H7 (cell line): ENCODE data around the gene SLC12A7. TPM values are rescaled to one million over a fixed set of nuclear protein-coding genes. Genes with fewer than 3 reads are reported as not detected.
"Not testable (repeated sequence)": the region's sequence is repeated elsewhere in the genome, so short reads cannot be mapped to it uniquely, and the experiment has no call there.

Source experiments
- DNase-seq: peaks from one replicate; pipeline ENCODE4 v3.0.0; 2012
- H3K27me3 ChIP-seq: 2 replicates; pipeline ENCODE4 v1.6.0; 2011; ENCODE audit warnings: mild to moderate bottlenecking, low read length; ENCODE audit not compliant: control insufficient read depth, insufficient read depth
- H3K36me3 ChIP-seq: replicated peaks from 2 replicates; pipeline ENCODE4 v1.5.1; 2011; ENCODE audit warnings: low read length; ENCODE audit not compliant: control insufficient read depth, insufficient read depth
- H3K4me3 ChIP-seq: 2 replicates; pipeline ENCODE4 v1.5.1; 2011; ENCODE audit warnings: low read depth, mild to moderate bottlenecking, control low read depth, low read length, moderate library complexity; ENCODE audit not compliant: insufficient read depth
- total RNA-seq: library from RNA; depleted of rRNA; stranded (reverse); fragments of >200 nt; shearing (Covaris generic); gene quantifications from 2 replicates; pipeline ENCODE4 v1.2.3, GENCODE V29; 2014

The SLC12A7 gene
- total RNA-seq, 1 experiment from 2014 or later: 19.8 TPM

DNA sequence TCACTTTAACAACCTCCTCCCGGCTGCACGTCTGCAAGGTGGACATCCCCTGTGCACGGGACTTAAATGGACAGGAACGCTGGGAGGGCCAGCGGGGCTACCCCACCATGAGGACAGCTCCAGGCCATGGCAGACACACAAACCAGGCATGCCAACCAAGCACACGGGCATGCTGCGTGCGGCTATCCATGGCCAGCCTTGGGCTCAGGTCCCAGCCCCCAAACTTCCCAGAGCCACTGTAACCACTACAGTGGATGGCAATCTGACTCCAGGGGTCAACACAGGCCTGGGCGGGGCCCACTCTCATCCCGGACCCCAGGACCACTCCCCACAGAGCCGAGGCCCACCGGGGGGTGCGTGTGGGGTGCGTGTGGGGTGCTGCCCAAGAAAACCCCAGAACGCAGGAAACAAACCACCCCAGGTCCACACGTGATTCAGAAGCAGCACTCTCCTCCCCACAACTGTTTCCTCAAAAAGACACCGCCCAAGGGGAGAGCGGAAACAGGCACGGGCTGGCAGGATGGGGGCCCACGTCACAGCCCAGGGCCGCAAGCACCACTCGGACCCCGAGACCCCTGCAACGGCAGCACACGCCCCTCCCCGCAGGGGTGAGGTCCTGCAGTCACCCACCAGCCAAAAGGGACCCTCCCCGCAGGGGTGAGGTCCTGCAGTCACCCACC, 7.4 kb downstream of the SLC12A7 start:
- Histone ChIP-seq H3K36me3 (no peaks in the 10 kb centered on the region), H3K27me3 (no peaks in the 10 kb centered on the region), H3K4me3 (no peak overlapping the region)
- DNase-seq: no peak

DNA sequence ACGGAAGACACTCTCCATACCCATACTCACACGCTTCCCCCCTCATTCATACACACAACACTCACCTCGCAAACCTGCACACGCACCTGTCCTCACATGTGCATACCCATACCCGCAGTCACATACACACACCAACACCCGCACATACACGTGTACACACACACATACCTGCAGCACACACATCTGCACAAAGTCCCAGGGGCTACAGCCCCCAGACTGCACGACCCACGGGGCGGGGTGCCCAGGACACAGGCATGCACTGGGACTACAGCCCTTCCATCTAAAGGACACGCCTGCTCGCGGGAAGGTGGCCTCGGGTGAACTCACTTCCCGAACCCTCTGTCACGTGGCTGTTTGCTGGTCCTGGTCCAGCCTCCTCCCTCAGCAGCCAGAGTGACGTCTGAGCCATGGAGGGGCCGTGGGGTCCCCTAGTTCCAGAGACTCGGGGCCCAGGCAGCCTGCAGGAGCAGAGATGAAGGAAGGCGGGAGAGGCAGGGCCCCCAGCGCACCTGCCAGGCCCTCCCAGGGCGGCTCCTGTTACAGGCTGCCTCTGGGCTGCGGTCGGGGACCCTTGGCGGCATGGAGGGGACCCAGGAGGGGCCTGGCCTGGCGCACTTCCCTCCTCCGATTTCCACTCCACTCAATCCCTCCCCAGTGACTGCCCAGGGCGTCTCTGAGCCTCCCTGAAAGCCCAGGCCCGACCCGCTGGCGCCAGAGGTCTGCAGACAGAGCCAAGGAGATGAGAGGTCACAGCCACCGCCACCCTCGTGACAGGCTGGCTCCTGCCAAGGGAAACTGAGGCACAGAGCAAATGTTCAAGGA, 8.1 kb downstream of the SLC12A7 start:
- Histone ChIP-seq H3K4me3 (no peak overlapping the region), H3K36me3 (no peaks in the 10 kb centered on the region), H3K27me3 (no peaks in the 10 kb centered on the region)
- no peak for DNase-seq

DNA sequence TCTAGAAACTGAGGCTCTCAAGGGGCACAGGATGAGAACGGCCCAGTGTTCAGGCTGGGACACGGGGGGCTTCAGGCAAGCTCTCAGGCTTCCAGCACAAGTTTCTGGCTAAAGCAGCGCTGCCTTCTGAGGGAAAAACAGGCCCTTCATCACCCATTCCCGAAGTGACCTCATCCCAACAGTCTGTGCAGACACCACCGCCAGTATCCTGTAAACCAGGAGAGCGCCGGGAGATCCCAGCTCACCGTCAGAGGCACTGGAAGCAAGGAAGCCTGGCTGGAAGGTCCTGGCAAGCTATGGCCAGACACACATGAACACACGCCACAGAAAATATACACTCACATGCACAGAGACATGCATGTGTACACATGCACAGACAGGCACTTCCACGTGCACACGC, 8.8 kb downstream of the SLC12A7 start:
- DNase-seq: no peak
- H3K4me3 ChIP-seq: no peak overlapping the region
- no peaks in the 10 kb centered on the region for H3K36me3 ChIP-seq
- no peaks in the 10 kb centered on the region for H3K27me3 ChIP-seq

DNA sequence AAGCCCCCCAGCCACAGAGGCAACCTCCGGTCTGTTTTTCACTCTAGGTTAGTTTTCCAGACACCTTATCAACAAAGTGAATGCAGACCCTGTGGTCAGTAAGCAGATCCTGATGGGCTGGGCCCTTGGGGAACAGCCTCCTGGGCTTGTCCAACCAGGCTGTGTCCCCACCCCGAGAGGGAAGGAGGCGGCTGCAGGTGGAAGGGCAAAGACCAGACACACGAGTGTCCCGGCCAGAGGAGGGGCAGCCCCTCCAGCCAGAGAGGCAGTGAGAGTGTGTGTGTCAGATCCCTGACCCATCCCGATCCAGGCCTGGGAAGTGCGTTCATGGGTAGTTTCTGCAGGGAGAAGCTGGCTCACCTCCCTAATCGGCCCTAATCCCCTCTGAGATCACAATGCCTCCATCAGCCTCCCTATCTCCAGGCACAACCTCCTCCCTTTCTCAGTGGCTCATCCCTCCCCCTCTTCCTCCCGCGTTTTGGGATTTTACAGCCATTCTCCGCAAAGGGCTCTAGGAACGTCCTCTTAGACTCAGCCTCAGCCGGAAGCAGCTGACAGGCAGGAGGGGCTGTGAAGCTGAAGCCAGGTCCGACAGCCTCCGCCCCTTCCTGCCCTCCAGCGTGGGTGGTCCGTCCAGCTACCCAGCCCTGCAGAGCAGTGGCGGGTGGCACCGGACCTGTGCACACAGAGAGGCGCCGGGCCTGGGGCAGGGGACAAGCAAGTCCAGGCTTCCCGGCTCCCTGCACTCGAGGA, 9.7 kb downstream of the SLC12A7 start:
- peak; percentile 87 for DNase-seq
- Histone ChIP-seq H3K27me3 (no peaks in the 10 kb centered on the region), H3K36me3 (no peaks in the 10 kb centered on the region), H3K4me3 (no peak overlapping the region)

DNA sequence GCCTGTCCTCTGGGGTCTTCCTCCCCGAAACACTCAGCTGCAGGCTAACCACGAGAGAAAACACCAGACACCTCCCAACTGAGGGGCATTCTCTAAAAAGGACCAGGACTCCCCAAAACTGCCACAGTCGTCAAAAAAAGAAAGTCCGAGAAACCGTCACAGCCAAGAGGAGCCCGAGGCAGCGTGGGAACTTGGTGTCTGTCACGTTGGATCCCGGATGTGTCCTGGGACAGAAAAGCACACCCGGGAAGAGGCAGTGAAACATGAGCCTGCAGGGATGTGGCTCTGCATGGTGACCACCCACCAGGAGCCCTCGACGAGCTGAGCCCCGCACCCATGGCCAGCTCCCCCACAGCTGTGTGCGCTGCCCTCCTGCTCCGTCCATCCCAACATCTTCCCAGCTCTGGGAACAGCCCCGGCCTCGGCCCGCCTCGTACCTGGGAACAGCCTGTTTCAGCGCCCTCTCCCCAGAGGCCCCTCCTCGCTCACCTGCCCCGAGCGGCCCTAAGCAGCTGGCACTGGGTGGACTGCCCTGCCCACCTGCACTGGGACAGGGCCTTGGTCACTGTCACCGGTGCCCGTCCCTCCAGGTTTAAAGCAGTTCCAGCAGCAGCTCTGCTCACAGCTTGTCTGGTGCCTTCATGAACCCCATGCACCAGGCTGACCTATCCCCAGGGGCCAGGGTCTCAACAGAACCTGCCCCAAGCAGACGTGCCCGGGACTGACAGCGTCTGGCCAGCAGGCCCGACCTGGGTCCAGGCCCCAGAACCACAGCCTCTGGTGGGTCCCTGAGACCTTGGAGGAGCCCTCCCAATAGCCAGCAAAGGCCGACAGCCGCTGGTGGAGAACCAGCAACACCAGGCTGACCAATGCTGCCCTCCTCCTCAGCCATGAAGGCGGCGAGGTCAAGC, 10.9 kb downstream of the SLC12A7 start:
- Histone ChIP-seq H3K27me3 (no peaks in the 10 kb centered on the region), H3K36me3 (no peaks in the 10 kb centered on the region), H3K4me3 (no peak overlapping the region)
- DNase-seq: peak; percentile 82

DNA sequence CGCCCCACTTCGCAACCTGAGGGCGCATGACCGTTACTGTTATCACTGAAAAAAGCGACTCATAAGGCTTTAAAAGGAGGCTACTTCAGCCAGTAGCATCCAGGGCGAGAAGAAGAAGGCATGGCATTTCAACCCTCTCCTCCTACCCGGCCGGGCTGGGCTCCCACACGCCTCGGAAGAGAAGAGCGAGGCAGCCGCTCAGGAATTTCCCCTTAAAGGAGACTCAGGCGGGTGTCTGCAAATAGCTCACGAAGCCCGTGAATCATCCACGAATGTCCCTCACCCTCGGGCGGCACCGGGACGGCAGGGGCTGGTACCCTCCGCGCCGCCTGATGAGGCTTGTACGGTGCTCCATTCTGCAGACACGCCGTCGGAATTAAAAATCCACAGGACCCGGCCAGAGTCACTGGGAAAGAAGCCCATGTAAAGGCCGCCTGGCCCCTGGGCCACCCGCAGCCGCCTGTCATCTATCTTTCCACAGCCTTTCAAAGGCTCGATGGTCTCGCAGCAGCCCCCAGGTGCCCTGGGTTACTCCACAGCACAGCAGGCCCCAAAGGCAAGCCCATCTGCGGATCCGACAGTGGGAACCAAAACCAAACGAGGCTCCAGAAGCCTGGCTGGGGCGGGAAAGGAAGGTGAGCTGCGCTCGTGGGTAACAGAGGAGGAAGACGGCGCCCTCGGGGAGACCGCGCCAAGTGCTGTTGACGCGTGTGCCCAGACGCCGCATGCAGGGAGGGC, 11.8 kb downstream of the SLC12A7 start:
- H3K27me3 ChIP-seq: no peaks in the 10 kb centered on the region
- peak; percentile 87 for DNase-seq
- H3K4me3 ChIP-seq: no peak overlapping the region
- H3K36me3 ChIP-seq: no peaks in the 10 kb centered on the region

DNA sequence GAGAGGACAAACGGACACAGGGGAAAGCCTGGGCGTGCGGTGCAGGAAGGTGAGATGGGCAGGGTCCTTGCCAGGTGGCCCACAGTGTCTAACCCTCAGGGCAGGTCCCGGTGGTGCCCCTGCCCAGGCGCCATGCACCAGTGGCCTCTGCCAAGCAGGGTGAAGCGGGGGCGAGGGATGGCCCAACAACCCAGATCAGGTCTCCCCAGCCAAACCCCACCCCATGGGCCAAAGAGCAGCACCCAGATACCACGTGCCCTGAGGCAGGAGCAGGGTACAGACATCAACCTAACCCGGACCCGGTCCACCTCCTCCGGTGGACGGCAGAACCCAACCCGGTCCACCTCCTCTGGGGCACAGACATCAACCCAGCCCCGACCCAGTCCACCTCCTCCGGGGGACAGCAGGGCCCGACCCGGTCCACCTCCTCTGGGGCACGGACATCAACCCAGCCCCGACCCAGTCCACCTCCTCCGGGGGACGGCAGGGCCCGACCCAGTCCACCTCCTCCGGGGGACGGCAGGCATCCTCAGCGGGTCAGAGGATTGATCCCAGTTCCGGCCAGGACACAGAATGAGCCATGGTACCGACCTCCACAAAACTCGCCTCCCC, 12.8 kb downstream of the SLC12A7 start:
- no peak overlapping the region for H3K4me3 ChIP-seq
- H3K27me3 ChIP-seq: no peaks in the 10 kb centered on the region
- no peak for DNase-seq
- no peaks in the 10 kb centered on the region for H3K36me3 ChIP-seq

DNA sequence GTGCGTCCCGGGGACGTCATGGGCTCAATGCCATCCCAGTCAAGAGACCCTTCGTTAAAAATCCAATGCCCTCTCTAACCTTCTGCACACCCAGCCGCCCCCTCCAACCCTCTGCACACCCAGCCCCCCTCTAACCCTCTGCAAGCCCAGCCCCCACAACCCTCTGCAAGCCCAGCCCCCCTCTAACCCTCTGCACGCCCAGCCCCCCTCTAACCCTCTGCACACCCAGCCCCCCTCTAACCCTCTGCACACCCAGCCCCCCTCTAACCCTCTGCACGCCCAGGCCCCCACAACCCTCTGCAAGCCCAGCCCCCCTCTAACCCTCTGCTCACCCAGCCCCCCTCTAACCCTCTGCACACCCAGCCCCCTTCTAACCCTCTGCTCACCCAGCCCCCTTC, 13.9 kb downstream of the SLC12A7 start:
- H3K36me3 ChIP-seq, H3K27me3 ChIP-seq, H3K4me3 ChIP-seq, DNase-seq: not testable (repeated sequence)

DNA sequence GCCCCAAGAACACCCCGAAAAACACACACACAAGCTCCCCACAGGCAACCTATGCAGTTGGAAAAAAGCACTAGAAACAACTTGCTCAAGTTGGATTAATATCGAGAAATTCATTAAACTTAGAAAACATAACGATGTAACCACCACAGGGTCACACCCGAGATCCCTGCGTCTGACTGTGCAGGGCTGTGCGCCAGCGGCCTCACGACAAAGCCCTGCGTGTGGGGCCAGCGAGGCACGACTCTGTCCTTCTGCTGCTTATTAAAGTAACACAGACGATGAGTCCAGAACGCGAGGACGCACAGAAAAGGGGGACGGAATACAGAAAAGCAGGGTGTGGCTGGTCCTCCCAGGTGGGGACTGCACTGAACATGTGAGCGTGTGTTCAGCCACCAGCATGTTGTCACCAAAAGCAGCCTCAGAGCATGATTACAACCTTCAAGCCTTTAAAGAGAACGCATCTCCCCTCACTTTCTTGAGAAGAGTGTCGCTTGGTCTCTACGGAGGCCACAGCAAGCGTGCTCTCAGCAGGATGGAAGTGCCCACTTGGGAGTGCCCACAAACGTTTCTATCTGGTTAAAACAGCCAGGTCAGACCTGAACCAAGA, 14.4 kb downstream of the SLC12A7 start:
- DNase-seq: no peak
- no peak overlapping the region for H3K4me3 ChIP-seq
- no peaks in the 10 kb centered on the region for H3K36me3 ChIP-seq
- H3K27me3 ChIP-seq: no peaks in the 10 kb centered on the region

DNA sequence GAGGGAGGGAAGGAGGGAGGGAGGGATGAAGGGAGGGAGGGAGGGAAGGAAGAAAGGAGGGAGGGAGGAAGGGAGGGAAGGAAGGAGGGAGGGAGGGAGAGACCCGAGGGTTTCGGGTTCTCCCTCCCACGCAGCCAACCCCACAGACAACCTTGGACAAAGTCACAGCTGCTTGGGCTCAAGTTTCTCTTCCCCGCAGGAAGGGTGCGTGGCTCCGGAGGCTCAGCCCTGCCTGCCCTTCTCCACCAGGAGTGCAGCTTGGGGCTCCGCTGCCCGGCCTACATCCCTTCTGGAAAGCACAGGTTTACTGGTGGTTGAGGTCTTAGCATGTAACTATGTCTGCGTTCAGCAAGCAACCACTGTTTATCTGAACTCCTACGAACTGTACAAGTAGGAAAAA, 15.0 kb downstream of the SLC12A7 start:
- Histone ChIP-seq H3K36me3 (no peaks in the 10 kb centered on the region), H3K4me3 (no peak overlapping the region), H3K27me3 (no peaks in the 10 kb centered on the region)
- no peak for DNase-seq

DNA sequence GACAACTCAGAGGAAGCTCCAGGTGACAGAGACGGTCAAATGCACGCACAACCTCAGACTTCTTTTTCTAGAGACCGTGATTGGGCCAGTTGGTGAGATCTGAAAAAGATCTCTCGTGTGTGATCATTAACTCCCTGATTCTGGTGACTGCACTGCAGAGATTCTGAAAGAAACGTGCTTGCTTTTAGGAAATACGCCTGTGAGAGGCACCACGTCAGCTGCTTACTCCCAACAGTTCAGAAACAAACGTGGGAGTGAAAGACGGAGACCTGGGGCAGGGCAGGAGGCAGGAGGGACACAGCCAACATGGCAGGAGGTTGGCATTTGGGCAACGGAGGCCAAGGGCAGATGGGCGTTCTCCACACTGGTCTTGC, 15.9 kb downstream of the SLC12A7 start:
- H3K27me3 ChIP-seq: no peaks in the 10 kb centered on the region
- no peak overlapping the region for H3K4me3 ChIP-seq
- H3K36me3 ChIP-seq: 0 out of 2 replicates have a peak, but pooled peaks cover 2% of the 10 kb centered on the region
- DNase-seq: no peak

DNA sequence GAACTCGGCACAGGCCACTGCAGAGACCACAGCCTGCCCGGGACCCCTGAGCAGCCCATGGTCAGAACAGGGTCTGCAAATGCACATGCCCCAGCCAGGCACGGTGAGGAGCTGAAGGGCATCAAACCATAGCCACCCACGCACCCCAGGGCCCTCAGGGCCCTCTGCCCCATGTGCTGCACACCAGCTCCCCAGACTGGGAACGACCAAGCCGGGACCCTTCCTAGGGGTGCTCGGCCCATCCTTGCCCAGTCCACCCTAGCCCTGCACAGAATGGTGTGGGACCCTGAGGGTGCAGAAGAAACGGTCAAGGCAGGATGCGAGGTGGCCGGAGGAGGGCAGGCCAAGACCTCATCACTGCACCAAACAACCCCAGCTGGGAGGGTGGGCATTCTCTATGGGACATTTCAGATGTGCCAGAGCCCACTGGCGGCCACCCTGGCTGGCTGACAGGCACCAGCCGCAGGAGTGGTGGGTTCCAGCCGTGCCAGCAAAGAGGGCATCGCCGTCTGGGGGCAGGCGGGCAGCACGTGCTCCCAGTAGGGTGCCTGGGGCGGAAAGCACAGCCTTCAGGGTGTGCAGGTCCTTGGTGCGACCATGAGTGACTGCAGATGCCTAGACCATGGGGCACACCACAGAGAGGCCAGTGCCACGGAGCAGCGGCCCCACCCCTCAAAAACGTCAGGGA, 16.4 kb downstream of the SLC12A7 start:
- no peak for DNase-seq
- H3K27me3 ChIP-seq: no peaks in the 10 kb centered on the region
- H3K36me3 ChIP-seq: 0 out of 2 replicates have a peak, but pooled peaks cover 2% of the 10 kb centered on the region
- no peak overlapping the region for H3K4me3 ChIP-seq
